Bone marrow (tissue), 2 donors: ENCODE data around the gene ARRB2.
"Not testable (repeated sequence)": the region's sequence is repeated elsewhere in the genome, so short reads cannot be mapped to it uniquely, and the experiment has no call there.

Source experiments
- DNase-seq, 2 donors: peaks; one replicate each; lab custom pipeline; 2025; lab: John Stamatoyannopoulos, UW

Gene ARRB2

DNA sequence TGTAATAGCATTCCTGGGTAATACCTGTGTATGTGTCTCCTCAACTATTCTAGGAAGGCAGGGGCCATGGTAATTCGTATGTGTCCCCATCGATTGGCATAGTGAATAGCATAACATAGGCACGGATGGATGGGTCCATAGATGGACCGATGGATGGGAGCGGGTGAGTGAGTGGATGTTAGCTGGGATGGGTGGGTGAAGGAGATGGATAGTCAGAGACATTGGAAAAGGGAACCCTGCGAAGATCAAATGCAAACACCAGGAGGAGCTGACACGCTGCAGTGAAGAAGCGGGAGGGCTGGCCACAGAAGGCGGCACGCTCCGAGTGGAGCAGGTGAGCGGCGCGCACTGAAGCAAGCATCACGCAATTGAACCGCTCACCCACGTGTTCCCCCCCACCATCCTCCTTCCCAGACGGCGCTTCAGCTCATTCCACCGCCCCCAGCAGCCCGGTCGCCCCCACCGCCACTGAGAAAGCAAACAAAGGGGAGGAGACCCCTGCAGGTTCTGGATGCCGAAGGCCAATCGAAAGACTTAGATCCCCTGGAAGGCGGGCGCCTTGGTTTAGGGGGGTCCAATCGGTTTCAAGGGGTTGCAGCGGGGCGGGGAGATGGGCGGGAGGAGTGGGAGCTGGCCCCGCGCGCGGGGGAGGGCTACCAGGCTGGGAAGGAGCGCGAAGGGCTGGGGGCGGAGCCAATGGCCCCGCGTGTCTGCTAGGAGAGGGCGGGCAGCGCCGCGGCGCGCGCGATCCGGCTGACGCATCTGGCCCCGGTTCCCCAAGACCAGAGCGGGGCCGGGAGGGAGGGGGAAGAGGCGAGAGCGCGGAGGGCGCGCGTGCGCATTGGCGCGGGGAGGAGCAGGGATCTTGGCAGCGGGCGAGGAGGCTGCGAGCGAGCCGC, at the start of gene ARRB2:
TSS of gene ARRB2 (plus strand) at position 839 of the 899 bp plus-strand sequence. CDS start 90 bp downstream, outside the sequence.
- DNase-seq, result peak; percentile 88 to 99

GRCh38 chr17:4663711-4664110, 46.7 kb upstream of the ARRB2 start:
- DNase-seq, result no peak

DNA sequence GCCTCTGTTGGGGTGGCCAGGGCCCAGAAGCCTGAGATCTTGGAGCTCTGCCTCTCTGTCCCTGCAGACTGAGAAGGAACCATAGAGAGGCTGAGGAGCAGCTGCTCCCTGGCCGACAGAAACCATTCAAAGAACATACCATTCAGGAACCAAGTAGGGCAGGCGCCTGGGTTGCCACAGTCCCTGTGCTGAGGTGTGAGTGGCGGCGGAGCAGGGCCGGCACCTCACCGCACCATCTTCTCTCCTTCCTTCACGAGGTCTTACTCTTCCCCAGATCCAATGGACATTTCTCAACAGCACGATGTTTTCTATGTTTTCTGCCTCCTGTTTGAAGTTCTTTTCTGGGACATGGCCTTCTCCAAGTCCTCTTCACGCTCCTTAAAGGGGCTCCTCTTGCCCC, 46.2 kb upstream of the ARRB2 start:
- DNase-seq, result no peak

DNA sequence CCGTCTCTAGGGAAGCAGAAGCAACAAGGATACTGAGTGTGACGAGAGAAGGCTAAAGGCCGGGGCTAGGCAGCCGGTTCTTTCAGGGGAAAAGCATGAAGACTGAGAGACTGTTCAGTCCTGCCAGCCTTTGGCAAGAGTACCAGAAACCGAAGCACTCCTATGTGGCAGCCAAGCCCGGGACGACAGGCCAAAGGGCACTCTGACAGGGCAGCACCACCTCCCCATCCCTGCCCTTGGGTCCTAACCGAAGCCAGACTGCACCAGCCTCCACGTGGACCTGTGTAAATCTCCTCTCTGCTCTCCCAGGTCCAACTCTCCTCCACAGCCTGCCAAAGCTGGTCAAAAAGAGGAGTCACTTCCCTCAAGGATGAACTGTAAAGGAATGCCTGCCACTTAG, 45.4 kb upstream of the ARRB2 start:
- no peak for DNase-seq

DNA sequence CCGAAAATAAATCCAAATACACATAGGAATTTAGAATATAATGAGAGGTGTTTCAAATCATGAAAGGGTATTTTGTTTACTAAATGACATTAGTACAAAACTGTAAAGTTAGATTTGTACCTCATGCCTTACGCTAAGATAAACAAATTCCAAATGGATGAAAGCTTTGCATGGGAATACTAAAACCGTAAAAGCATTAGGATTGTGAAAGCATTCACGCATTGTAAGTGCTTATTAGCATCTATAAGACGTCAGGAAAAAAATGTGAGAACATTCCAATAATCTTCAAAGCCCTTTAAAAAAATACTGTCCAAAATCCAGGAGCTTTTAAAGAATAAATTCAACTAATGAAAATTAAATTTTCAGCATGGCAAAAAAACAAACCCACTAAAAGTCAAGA, 44.1 kb upstream of the ARRB2 start:
- no peak for DNase-seq

DNA sequence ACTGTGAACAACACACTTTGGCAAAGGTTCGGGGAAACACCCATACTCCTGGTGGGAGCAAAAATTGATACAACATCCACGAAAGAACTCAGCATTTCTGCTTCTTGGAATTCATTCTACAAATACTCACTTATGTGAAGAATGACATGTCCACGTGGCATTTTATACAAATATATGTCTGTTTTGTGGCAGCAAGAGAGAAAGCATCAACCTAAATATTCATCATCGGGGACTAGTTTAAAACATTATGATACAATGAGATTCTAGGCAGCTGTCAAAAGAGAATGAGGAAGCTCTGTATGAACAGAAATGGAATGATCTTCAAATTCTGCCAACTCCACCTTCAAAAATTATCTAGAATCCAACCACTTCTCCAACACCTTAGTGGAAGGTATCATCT, 43.3 kb upstream of the ARRB2 start:
- DNase-seq, result no peak

GRCh38 chr17:4672055-4672630, 38.3 kb upstream of the ARRB2 start:
- DNase-seq, result no peak

DNA sequence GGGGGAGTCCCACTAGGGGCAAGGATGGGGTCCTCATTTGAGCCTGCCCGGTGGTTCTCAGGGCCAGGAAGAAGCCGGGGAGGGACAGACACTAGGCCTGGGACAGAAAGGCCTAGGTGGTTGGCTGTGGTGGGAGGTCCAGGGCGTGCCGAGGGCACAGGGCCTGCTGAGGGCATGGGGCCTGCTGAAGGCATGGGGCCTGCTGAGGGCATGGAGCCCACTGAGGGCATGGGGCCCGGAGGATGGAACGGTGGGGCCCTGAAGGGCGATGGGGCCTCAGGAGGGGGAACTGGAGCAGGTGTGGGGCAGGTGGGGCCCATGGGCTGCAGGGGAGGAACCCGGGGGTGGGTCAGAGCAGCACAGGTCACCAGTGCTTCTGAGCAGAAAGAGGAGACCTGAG, 37.7 kb upstream of the ARRB2 start:
- DNase-seq, result no peak

- no peak for DNase-seq
Measured at GRCh38 chr17:4673169-4673568, 37.3 kb upstream of the ARRB2 start.

- DNase-seq, result no peak
Measured at GRCh38 chr17:4673986-4674684, 36.3 kb upstream of the ARRB2 start.

DNA sequence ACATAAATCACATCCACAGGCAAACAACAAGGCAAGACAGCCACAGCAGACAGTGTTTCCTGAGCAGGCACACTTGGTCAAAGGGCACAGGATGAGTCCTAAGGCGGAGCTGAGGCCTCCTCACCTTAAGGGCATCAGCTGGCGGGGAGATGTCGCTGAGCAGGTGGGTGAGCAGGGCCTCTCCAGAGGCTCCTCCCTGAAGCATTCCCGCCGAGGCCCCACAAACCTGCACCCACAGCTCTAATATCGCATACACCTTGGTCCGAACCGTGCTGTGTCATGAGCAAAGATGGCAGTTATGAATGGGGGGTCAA, 35.8 kb upstream of the ARRB2 start:
- no peak for DNase-seq

DNA sequence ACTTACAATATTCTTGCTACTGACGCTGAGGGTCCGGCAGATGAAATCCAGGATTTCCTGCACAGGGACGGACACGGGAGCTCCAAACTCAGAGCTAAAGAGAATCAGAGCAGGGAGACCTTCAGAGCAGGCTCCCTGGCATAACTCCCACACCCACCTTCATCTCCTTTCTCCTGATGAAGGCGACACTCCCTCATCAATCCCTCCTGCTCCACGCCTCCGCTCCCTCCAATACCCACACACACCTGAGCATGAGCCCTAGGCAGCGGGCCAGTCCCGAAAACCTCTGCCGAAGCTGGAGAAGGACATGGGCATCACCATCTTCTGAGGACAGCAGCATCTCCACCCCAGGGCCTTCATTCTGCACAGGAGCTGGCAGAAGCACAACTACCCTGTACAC, 34.6 kb upstream of the ARRB2 start:
- no peak for DNase-seq

DNA sequence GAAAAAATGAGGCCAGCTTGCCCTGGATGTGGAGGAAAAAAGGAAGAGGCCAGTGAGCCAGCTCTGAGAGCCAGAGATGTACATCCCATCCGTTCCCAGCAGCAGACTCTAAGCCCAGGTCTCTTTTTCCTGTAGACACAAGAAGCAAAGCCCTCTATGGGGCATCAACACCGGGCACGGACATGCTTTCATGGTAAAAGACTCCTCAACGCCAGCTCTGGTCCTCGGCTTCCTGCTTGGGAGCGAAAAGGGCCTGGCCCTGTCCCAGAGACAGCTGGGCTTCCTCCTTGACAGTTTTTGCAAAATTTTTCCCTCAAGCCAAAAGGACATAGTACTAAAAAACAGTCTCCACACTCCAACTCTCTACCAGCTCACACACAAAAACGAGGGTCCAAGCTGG, 33.6 kb upstream of the ARRB2 start:
- DNase-seq, result no peak

DNA sequence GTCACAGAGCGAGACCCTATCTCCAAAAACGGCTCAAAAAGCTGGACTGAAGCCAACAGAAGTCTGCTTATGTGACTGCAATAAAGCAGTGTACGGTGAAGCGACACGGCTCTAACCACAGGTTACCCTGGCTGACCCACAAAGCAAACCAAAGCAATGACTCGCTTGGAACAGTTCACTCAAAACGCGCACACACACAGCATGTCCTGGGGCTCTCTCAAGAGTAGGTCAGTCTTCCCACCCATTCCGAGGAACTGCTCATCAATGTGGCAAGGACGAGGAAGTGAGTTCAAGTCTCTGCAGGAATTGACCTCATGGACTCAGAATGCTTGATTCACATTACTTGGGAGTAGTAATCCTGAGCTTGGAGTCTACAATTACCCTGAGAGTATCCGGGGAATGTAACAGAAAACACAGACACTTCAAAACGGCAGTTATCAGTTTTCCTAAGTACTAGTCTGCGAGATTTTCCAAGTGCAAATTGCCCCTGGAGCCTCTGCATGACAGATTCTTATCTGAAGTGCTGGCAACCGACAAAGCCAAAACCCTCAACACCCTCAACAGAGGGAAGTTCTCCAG, 31.9 kb upstream of the ARRB2 start:
- no peak for DNase-seq

GRCh38 chr17:4679658-4680057, 30.8 kb upstream of the ARRB2 start:
- no peak for DNase-seq

DNA sequence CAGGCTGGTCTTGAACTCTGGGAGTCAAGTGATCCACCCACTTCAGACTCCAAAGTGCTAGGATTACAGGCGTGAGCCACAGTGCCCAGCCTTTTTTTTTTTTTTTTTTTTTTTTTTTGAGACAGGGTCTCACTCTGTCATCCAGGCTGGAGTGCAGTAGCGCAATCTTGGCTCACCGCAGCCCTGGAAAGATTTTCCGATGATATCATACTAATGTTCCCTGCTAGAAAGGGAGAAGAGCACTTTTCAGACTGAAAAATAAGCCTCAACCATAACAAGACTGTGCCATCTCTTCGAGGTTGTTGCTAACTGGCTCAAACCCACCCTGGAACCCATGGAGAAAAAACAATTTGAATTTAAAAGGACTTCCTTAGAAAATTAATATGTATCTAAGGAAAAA, 26.7 kb upstream of the ARRB2 start:
- not testable (repeated sequence) for DNase-seq

- not testable (repeated sequence) for DNase-seq
Measured at GRCh38 chr17:4689872-4690271, 20.6 kb upstream of the ARRB2 start.

DNA sequence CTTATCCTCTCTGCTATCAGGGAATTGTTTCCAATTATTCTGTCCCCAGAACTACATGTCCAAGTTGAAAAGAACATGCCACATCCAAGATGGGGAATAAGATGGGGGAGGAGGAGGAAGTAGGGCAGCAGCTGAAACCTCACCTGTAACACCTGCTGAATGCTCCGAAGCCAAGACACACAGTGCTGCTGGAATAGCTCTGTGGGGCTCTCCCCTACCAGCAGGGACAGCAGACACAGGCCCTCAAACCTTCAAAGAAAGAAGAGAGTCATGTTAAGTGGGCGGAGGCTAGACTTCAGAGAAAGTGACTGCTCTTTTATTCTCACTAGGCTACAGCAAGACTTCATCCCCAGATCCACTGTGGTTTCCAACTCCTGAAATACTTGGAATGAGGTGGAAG, 19.7 kb upstream of the ARRB2 start:
- no peak for DNase-seq

- DNase-seq, result no peak
Measured at GRCh38 chr17:4691686-4692085, 18.7 kb upstream of the ARRB2 start.

DNA sequence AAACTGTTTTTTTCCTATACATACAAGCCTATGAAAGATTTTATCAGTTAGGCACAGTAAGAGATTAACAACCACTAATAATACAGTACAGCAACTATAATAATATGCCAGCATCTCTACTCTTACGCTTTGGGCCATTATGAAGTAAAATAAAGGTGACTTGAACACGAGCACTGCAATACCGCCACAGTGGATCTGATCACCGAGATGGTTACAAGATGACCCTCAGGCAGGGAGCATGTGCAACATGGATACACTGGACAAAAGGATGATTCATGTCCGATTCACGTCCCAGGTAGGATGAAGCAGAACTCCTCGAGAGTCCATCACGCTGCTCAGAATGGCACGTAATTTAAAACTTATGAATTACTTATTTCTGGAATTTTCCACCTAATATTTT, 17.0 kb upstream of the ARRB2 start:
- DNase-seq, result no peak

- no peak for DNase-seq
Measured at GRCh38 chr17:4696437-4696805, 14.0 kb upstream of the ARRB2 start.

DNA sequence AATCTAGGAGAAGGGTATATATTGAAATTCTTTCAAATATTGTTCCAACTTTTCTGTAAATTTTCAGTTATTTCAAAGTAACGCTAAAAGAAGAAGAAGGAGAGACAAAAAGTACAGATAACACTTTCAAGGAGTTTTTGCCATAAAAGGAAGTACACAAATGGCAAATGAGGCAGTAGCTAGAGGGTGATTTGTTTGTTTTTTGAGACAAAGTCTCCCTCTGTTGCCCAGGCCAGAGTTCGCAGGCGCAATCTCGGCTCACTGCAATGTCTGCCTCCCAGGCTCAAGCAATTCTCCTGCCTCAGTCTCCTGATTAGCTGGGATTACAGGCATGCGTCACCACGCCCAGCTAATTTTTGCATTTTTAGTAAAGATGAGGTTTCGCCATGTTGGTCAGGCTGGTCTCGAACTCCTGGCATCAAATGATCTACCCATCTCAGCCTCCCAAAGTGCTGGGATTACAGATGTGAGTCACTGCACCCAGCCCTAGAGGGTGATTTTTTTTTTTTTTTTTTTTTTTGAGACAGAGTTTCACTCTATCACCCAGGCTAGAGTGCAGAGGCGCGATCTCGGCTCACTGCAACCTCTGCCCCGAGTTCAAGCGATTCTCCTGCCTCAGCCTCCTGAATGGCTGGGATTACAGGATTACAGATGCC, 10.9 kb upstream of the ARRB2 start:
- not testable (repeated sequence) for DNase-seq
